HepG2 (cell line): ENCODE data around the gene COA3. TPM values are rescaled to one million over a fixed set of nuclear protein-coding genes. Genes with fewer than 3 reads are reported as not detected.

Experiments
- AHDC1 ChIP-seq: sonication (generic); formaldehyde crosslinking; IDR thresholded peaks from 2 replicates; pipeline ENCODE4 v1.5.1; 2020; ENCODE audit warnings: mild to moderate bottlenecking, missing genetic modification reagents, borderline replicate concordance
- HNRNPK ChIP-seq: fragments of 200-400 bp; formaldehyde crosslinking; IDR thresholded peaks from 2 replicates; pipeline ENCODE4 v1.6.1; 2018; ENCODE audit warnings: low read length, low read depth, moderate library complexity, mild to moderate bottlenecking; ENCODE audit not compliant: poor library complexity, severe bottlenecking
- MNT ChIP-seq: fragments of 450-650 bp; IDR thresholded peaks from 2 replicates; pipeline ENCODE4 v1.6.1; 2016
- MXD4 ChIP-seq: IDR thresholded peaks from 2 replicates; pipeline ENCODE4 v1.6.1; 2016; ENCODE audit warnings: mild to moderate bottlenecking, missing biosample characterization, missing genetic modification reagents
- RFX1 ChIP-seq: fragments of 450-650 bp; IDR thresholded peaks from 2 replicates; pipeline ENCODE4 v1.6.1; 2017
- STAG1 ChIP-seq: sonication (generic); formaldehyde crosslinking; IDR thresholded peaks from 2 replicates; pipeline ENCODE4 v1.4.0; 2020; ENCODE audit warnings: missing genetic modification reagents
- TBX3 ChIP-seq: fragments of 450-650 bp; IDR thresholded peaks from 2 replicates; pipeline ENCODE4 v1.6.1; 2017; ENCODE audit warnings: antibody characterized with exemption, mild to moderate bottlenecking, inconsistent platforms, borderline replicate concordance
- THAP9 ChIP-seq: sonication (generic); formaldehyde crosslinking; IDR thresholded peaks from 2 replicates; pipeline ENCODE4; 2020; ENCODE audit warnings: missing genetic modification reagents, mild to moderate bottlenecking, borderline replicate concordance
- ZNF704 ChIP-seq: sonication (generic); formaldehyde crosslinking; IDR thresholded peaks from 2 replicates; pipeline ENCODE4 v1.8.1; 2023; ENCODE audit warnings: mild to moderate bottlenecking, inconsistent platforms, moderate library complexity, missing genetic modification reagents, borderline replicate concordance
- ZNF709 ChIP-seq: sonication (generic); formaldehyde crosslinking; IDR thresholded peaks from 2 replicates; pipeline ENCODE4 v1.5.0; 2020; ENCODE audit warnings: mild to moderate bottlenecking, missing genetic modification reagents
- ZNF775 ChIP-seq: sonication (generic); formaldehyde crosslinking; IDR thresholded peaks from 2 replicates; pipeline ENCODE4 v1.4.0; 2020; ENCODE audit warnings: missing genetic modification reagents, mild to moderate bottlenecking, moderate library complexity, borderline replicate concordance
- ZNF816 ChIP-seq: sonication (generic); formaldehyde crosslinking; IDR thresholded peaks from 2 replicates; pipeline ENCODE4 v1.8.0; 2022; ENCODE audit warnings: missing genetic modification reagents, mild to moderate bottlenecking, borderline replicate concordance
- polyA plus RNA-seq, 8 experiments: library from polyadenylated mRNA; depleted of rRNA in 3 of 8; stranded (reverse) in 7 of 8; unstranded in 1 of 8; fragments of >200 nt; fragmentation: Illumina TruSeq in 4 of 8; extraction: Trizol in 4 of 8; gene quantifications; 2 replicates each; pipeline versions ENCODE4 v1.2.1 to v1.2.3, GENCODE V29; 2011 to 2016; ENCODE audit warnings: low read depth in 4 of 8, missing spikeins in 1 of 8, mixed read lengths in 1 of 8; ENCODE audit not compliant: insufficient read depth in 1 of 8
- total RNA-seq, 5 experiments: library from RNA; depleted of rRNA; stranded (reverse); fragments of >200 nt; fragmentation: Illumina TruSeq; extraction: Trizol; gene quantifications; 2 replicates each; pipeline ENCODE4 v1.2.3, GENCODE V29; 2016; ENCODE audit warnings: low read depth in 1 of 5

COA3 gene
- total and polyA plus RNA-seq, 2 of the 13 experiments (the other 11 are each of a cell fraction or from before 2014, with no cell fraction given): 133 to 202 TPM

DNA sequence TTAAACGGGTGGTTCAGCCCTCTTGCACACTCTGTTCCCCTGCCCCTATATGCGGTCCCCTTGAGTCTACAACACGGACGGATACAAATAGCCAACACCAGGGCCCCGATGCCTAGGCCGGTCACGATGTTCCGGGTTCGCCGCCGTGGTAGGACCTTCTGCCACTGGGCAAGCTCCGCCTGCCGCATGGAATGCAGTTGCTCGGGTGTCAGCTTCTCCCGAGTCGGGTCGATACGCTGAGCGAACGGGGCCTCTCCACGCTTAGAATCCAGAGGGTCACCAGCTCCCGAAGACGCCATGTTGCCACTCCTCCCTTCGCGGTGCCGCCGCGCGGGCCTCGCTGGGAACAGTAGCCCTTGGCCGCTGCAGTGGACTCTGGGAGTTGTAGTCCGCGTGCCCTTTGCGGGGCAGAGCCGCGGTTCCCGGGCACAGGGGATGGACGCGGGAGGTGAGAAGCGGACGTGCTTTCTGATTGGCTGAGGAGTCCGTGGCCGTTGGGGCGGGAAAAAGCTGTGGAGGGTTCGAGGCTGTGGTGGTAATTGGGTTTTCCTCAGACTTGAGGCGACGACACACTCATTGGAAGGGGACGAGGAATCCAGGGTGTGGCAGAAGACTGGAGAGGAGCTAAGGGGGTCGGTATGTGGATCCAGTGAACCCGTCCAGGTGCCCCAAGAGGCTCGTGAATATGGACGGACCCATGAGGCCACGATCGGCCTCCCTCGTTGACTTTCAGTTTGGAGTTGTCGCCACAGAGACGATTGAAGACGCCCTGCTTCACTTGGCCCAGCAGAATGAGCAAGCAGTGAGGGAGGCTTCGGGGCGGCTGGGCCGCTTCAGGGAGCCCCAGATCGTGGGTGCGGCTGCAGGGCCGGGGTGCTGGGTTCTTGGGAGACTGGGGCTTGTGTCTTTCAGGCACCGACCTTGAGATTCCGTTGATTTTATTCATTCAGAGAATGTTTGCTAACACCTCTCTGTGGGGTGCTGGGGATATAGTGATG is at the start of gene COA3, which contains the start of gene CNTD1 (continued):
- TF ChIP-seq AHDC1 (CRISPR knock-in tag) (no peak; the same call in 1 of the 2 replicates), HNRNPK (no peak), RFX1 (no peak), TBX3 (no peak), THAP9 (CRISPR knock-in tag) (peak; percentile 96), ZNF709 (CRISPR knock-in tag) (peak; percentile 82; the same call in 1 of the 2 replicates), MXD4 (CRISPR knock-in tag) (peak; percentile 83), ZNF704 (CRISPR knock-in tag) (peak; percentile 81; the same call in 1 of the 2 replicates), MNT (peak; percentile 51), STAG1 (CRISPR knock-in tag) (no peak), ZNF816 (CRISPR knock-in tag) (0 out of 2 replicates have a peak, but pooled peaks have one; percentile 77), ZNF775 (peak; percentile 57; the same call in 1 of the 2 replicates)
